ENCODE results near the gene TAOK3. TPM values are rescaled to one million over a fixed set of nuclear protein-coding genes. Genes with fewer than 3 reads are reported as not detected.
"Not testable (repeated sequence)": the region's sequence is repeated elsewhere in the genome, so short reads cannot be mapped to it uniquely, and the experiment has no call there.

The TAOK3 gene
- total and polyA plus RNA-seq, 2 of the 4 experiments (the other 2 are of a cell fraction) = 26.3 to 54.5 TPM

GRCh38 chr12:118310320-118310719 lies 62.4 kb downstream of the TAOK3 start:
- H2BK20ac ChIP-seq (ENCODE audit: low read depth, low read length) = peak overlapping the region; percentile 69; the same call in 1 of the 2 replicates
- H3K27ac ChIP-seq (ENCODE audit: insufficient read depth, low read length) = no peak overlapping the region
- no peak overlapping the region for H2BK15ac ChIP-seq (ENCODE audit: low read depth, low read length)
- no peak overlapping the region for H3K9ac ChIP-seq (ENCODE audit: low read depth, low read length)
- no peak overlapping the region for H2AK9ac ChIP-seq (replicated peaks; ENCODE audit: low read depth, low read length, poor library complexity)
- BruUV-seq (replicated peaks) = no TSS peak
- 0 out of 2 replicates have a peak overlapping the region, but pooled peaks have one; percentile 40 for H2BK120ac ChIP-seq (ENCODE audit: low read depth, low read length)
- no peak for DNase-seq
- H4K5ac ChIP-seq (ENCODE audit: low read depth, low read length) = no peak overlapping the region
- H2AFZ ChIP-seq (replicated peaks; ENCODE audit: low read length, poor library complexity) = no peak overlapping the region
- H2BK5ac ChIP-seq (ENCODE audit: low read depth, low read length, poor library complexity, severe bottlenecking) = peak overlapping the region; percentile 20
- peaks cover 6% of the 10 kb centered on the region for H3K4me1 ChIP-seq (ENCODE audit: control insufficient read depth, insufficient read depth, low read length)
- H3K9me1 ChIP-seq (ENCODE audit: insufficient read depth, low read length) = no peaks in the 10 kb centered on the region; the same call in none of the 2 replicates
- in situ Hi-C loops (cut with MboI; ENCODE audit: low sequenced_read_pairs) = no loop called here
- H3K27me3 ChIP-seq (ENCODE audit: control insufficient read depth, insufficient read depth, low read length) = no peaks in the 10 kb centered on the region
- H2AK5ac ChIP-seq (ENCODE audit: low read depth, low read length) = no peak overlapping the region
- intact Hi-C loops (cut with micrococcal nuclease) = no loop called here
- no peak overlapping the region for H3K14ac ChIP-seq (replicated peaks; ENCODE audit: low read depth, low read length)
- peaks cover 11 to 39% of the 10 kb centered on the region in 2 experiments; a peak in 3 of 4 replicates for H3K79me1 ChIP-seq (ENCODE audit: low read depth in 1 of 2, low read length in 2 of 2)
- no peak overlapping the region for H3K4me2 ChIP-seq (ENCODE audit: low read depth, low read length)
- POLR2A ChIA-PET (ENCODE audit: unreplicated experiment) = interaction anchor here (0.6 kb wide), 1 partner anchor 17 kb away, joined by 3 read pairs; no protein-coding TSS in a partner anchor
- no peaks in the 10 kb centered on the region for H3K36me3 ChIP-seq (ENCODE audit: control insufficient read depth, insufficient read depth, low read length)
- no peak overlapping the region; a peak in 1 of 4 replicates for H4K8ac ChIP-seq (ENCODE audit: low read depth in 2 of 2, low read length in 2 of 2)
- dilution Hi-C loops (cut with HindIII; ENCODE audit: low sequenced_read_pairs, unreplicated experiment) = no loop called here
- TF ChIP-seq RFX5 (IDR thresholded peaks at IDR 0.05; ENCODE audit: low read depth, low read length) (no peak), MAFK (IDR thresholded peaks at IDR 0.05; ENCODE audit: low read depth, low read length) (peak; percentile 63)
- 0 out of 2 replicates have a peak overlapping the region, but pooled peaks have one; percentile 58 for H3K4ac ChIP-seq (ENCODE audit: low read depth, low read length)
- H3K4me3 ChIP-seq (ENCODE audit: insufficient read depth, low read depth, low read length) = no peak overlapping the region
- H4K91ac ChIP-seq (ENCODE audit: insufficient read depth, low read depth, low read length) = no peak overlapping the region
- H3K18ac ChIP-seq (ENCODE audit: low read depth, low read length) = no peak overlapping the region
- no peak for ATAC-seq (ENCODE audit: low read depth)
- CTCF ChIA-PET = no interaction called here
- peaks cover 4% of the 10 kb centered on the region; the same call in 1 of the 2 replicates for H4K20me1 ChIP-seq (ENCODE audit: insufficient read depth, low read length)
- no peak overlapping the region for H3K56ac ChIP-seq (ENCODE audit: extremely low read depth, insufficient read depth, low read length)
- H3K23ac ChIP-seq (ENCODE audit: low read depth, low read length) = no peak overlapping the region
- H3K9me3 ChIP-seq (ENCODE audit: control insufficient read depth, insufficient read depth, low read length) = no peaks in the 10 kb centered on the region

- Histone ChIP-seq H3K14ac (replicated peaks; ENCODE audit: low read depth, low read length) (peak overlapping the region; percentile 80; the same call in 1 of the 2 replicates), H4K5ac (ENCODE audit: low read depth, low read length) (peak overlapping the region; percentile 43), H2BK20ac (ENCODE audit: low read depth, low read length) (peak overlapping the region; percentile 98), H3K79me1 (ENCODE audit: low read depth in 1 of 2, low read length in 2 of 2) (peaks cover 7 to 32% of the 10 kb centered on the region in 2 experiments; a peak in 3 of 4 replicates), H2AK5ac (ENCODE audit: low read depth, low read length) (peak overlapping the region; percentile 94), H3K9ac (ENCODE audit: low read depth, low read length) (0 out of 2 replicates have a peak overlapping the region, but pooled peaks have one; percentile 1), H3K4me2 (ENCODE audit: low read depth, low read length) (peak overlapping the region; percentile 57; the same call in 1 of the 2 replicates), H3K4ac (ENCODE audit: low read depth, low read length) (peak overlapping the region; percentile 98), H3K56ac (ENCODE audit: extremely low read depth, insufficient read depth, low read length) (peak overlapping the region; percentile 75), H4K8ac (ENCODE audit: low read depth in 2 of 2, low read length in 2 of 2) (peak overlapping the region; percentile 68 to 93), H3K27ac (ENCODE audit: insufficient read depth, low read length) (peak overlapping the region; percentile 69), H2BK5ac (ENCODE audit: low read depth, low read length, poor library complexity, severe bottlenecking) (peak overlapping the region; percentile 100), H3K18ac (ENCODE audit: low read depth, low read length) (peak overlapping the region; percentile 78), H2BK15ac (ENCODE audit: low read depth, low read length) (peak overlapping the region; percentile 29; the same call in 2 of the 3 replicates), H3K23ac (ENCODE audit: low read depth, low read length) (peak overlapping the region; percentile 84), H4K91ac (ENCODE audit: insufficient read depth, low read depth, low read length) (peak overlapping the region; percentile 91), H2BK120ac (ENCODE audit: low read depth, low read length) (peak overlapping the region; percentile 98)
- POLR2A ChIA-PET (ENCODE audit: unreplicated experiment); H3K9me1 ChIP-seq (ENCODE audit: insufficient read depth, low read length); H3K36me3 ChIP-seq (ENCODE audit: control insufficient read depth, insufficient read depth, low read length); H3K4me1 ChIP-seq (ENCODE audit: control insufficient read depth, insufficient read depth, low read length); H2AK9ac ChIP-seq (replicated peaks; ENCODE audit: low read depth, low read length, poor library complexity); H3K9me3 ChIP-seq (ENCODE audit: control insufficient read depth, insufficient read depth, low read length); H3K27me3 ChIP-seq (ENCODE audit: control insufficient read depth, insufficient read depth, low read length); H3K4me3 ChIP-seq (ENCODE audit: insufficient read depth, low read depth, low read length); BruUV-seq (replicated peaks); H4K20me1 ChIP-seq (ENCODE audit: insufficient read depth, low read length); in situ Hi-C loops (cut with MboI; ENCODE audit: low sequenced_read_pairs); dilution Hi-C loops (cut with HindIII; ENCODE audit: low sequenced_read_pairs, unreplicated experiment); H2AFZ ChIP-seq (replicated peaks; ENCODE audit: low read length, poor library complexity): not testable (repeated sequence)
- WGBS, 2 experiments (ENCODE audit: extremely low coverage in 2 of 2, insufficient read length in 1 of 2) = no CpG with 5 or more reads among the region's 4 CpGs
- intact Hi-C loops (cut with micrococcal nuclease) = loop anchor here (2.0 to 5.0 kb wide), 2 partner anchors 29 to 116 kb away; no protein-coding TSS in a partner anchor
- CTCF ChIA-PET = interaction anchor here (0.6 to 1.2 kb wide), 4 partner anchors 50 to 458 kb away, joined by 3 to 6 read pairs (median 4); partner anchors contain the start of gene SUDS3
- peak; percentile 28 for ATAC-seq (ENCODE audit: low read depth)
- peak; percentile 71 for DNase-seq
These were observed 64.7 kb downstream of the TAOK3 start for GRCh38 chr12:118308006-118308405.
